GM15510 (cell line): ENCODE results near the gene BCR.

Source experiments
- POLR2A ChIP-seq: IDR thresholded peaks from 3 replicates; pipeline ENCODE4 v1.6.1; 2011; ENCODE audit warnings: borderline replicate concordance; ENCODE audit not compliant: insufficient read length; ENCODE audit errors: extremely low read depth

Gene BCR

GRCh38 chr22:23283591-23284503, 103.5 kb downstream of the BCR start:
- no peak for TF ChIP-seq POLR2A

- TF ChIP-seq POLR2A, result no peak
Observed at GRCh38 chr22:23284504-23285033, 104.3 kb downstream of the BCR start.

- no peak for TF ChIP-seq POLR2A
Observed at GRCh38 chr22:23285236-23285635, 104.9 kb downstream of the BCR start.

GRCh38 chr22:23285734-23286133, 105.4 kb downstream of the BCR start:
- no peak for TF ChIP-seq POLR2A

- TF ChIP-seq POLR2A, result no peak
Observed at GRCh38 chr22:23286296-23286695, 106.0 kb downstream of the BCR start.

GRCh38 chr22:23287136-23288095, 107.1 kb downstream of the BCR start:
- no peak for TF ChIP-seq POLR2A

GRCh38 chr22:23288301-23289129, 108.2 kb downstream of the BCR start:
- no peak for TF ChIP-seq POLR2A

- no peak for TF ChIP-seq POLR2A
Observed at GRCh38 chr22:23289130-23289503, 108.8 kb downstream of the BCR start.

- no peak for TF ChIP-seq POLR2A
Observed at GRCh38 chr22:23289851-23290724, 109.8 kb downstream of the BCR start.

GRCh38 chr22:23291806-23292452, 111.6 kb downstream of the BCR start:
- TF ChIP-seq POLR2A, result no peak

- no peak for TF ChIP-seq POLR2A
Observed at GRCh38 chr22:23292453-23293350, 112.4 kb downstream of the BCR start.

GRCh38 chr22:23293720-23294119, 113.4 kb downstream of the BCR start:
- TF ChIP-seq POLR2A, result no peak
